Cerebellar nuclear complex (tissue), 1 donor: Measurements from ENCODE around the gene NAA40.

Experiments
- DNase-seq, 2 experiments: peaks; one replicate each; lab custom pipeline; 2025; lab: John Stamatoyannopoulos, UW

Gene NAA40

GRCh38 chr11:63913866-63914830 lies 24.7 kb upstream of the NAA40 start:
- no peak for DNase-seq

GRCh38 chr11:63914896-63915691 lies 23.7 kb upstream of the NAA40 start:
- DNase-seq: no peak

- no peak for DNase-seq
Observed at GRCh38 chr11:63915961-63916836, 22.6 kb upstream of the NAA40 start.

- DNase-seq: no peak
Observed at GRCh38 chr11:63916837-63917691, 21.7 kb upstream of the NAA40 start, which contains the start of gene RCOR2. Gene RCOR2 (minus strand): TSS chr11:63917164. CDS start chr11:63916456, 708 bp downstream.

GRCh38 chr11:63917692-63918506 lies 20.9 kb upstream of the NAA40 start:
- no peak for DNase-seq

- DNase-seq: no peak
Observed at GRCh38 chr11:63918507-63919191, 20.2 kb upstream of the NAA40 start.

GRCh38 chr11:63919267-63920125 lies 19.3 kb upstream of the NAA40 start:
- no peak for DNase-seq

- DNase-seq: no peak
Observed at GRCh38 chr11:63920126-63920938, 18.5 kb upstream of the NAA40 start.

- DNase-seq: no peak
Observed at GRCh38 chr11:63920939-63921417, 17.8 kb upstream of the NAA40 start.

- no peak for DNase-seq
Observed at GRCh38 chr11:63922673-63923192, 16.1 kb upstream of the NAA40 start.

- no peak for DNase-seq
Observed at GRCh38 chr11:63923319-63923718, 15.5 kb upstream of the NAA40 start.

- no peak for DNase-seq
Observed at GRCh38 chr11:63929616-63930015, 9.2 kb upstream of the NAA40 start.

GRCh38 chr11:63931045-63931444 lies 7.8 kb upstream of the NAA40 start:
- no peak for DNase-seq

- DNase-seq: no peak
Observed at GRCh38 chr11:63931876-63932275, 6.9 kb upstream of the NAA40 start.

GRCh38 chr11:63933459-63933858 lies 5.3 kb upstream of the NAA40 start:
- DNase-seq: no peak

- DNase-seq: no peak
Observed at GRCh38 chr11:63937713-63938478, 906 bp upstream of the NAA40 start.
